Right lung (tissue), 5 donors: ENCODE measurements around the gene N4BP2L1. TPM values are rescaled to one million over a fixed set of nuclear protein-coding genes. Genes with fewer than 3 reads are reported as not detected.
"Not testable (repeated sequence)": the region's sequence is repeated elsewhere in the genome, so short reads cannot be mapped to it uniquely, and the experiment has no call there.

Experiments used
- DNase-seq, 2 donors: peaks; one replicate each; pipeline ENCODE4 v3.0.0-alpha.2; 2013
- polyA plus RNA-seq, 5 donors: library from polyadenylated mRNA; unstranded; fragments of 120-200 nt; gene quantifications; one replicate each; pipeline versions ENCODE4 v1.2.1 to v1.2.3, GENCODE V29; 2013; ENCODE audit warnings: inconsistent platforms in 1 of 5, low replicate concordance in 1 of 5; ENCODE audit not compliant: insufficient read length in 5 of 5, insufficient read depth in 1 of 5

Gene N4BP2L1
- polyA plus RNA-seq, 5 donors, result 23.4 to 51.4 (median 40.4) TPM

GRCh38 chr13:32407854-32408253 lies 20.1 kb downstream of the N4BP2L1 start:
- no peak for DNase-seq

DNA sequence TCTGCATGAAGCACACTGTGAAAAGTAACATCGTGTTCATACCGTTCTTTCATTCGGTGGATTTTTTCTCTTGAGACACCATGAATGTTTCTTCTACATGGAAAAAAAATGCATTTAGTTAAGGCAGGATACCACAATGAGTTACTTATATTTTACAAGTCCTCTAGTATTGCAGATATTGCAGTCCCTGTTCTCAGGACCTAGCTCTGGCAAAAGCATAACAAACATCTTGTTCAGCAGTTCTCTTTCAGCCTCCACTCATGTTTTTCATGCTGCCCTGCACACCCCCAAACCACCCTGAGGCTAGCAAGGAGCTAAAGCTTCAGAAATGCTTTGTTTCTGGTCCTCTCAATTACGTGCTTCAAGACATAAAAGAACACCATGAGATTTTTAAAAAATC lies 24.8 kb downstream of the N4BP2L1 start:
- DNase-seq, result no peak

DNA sequence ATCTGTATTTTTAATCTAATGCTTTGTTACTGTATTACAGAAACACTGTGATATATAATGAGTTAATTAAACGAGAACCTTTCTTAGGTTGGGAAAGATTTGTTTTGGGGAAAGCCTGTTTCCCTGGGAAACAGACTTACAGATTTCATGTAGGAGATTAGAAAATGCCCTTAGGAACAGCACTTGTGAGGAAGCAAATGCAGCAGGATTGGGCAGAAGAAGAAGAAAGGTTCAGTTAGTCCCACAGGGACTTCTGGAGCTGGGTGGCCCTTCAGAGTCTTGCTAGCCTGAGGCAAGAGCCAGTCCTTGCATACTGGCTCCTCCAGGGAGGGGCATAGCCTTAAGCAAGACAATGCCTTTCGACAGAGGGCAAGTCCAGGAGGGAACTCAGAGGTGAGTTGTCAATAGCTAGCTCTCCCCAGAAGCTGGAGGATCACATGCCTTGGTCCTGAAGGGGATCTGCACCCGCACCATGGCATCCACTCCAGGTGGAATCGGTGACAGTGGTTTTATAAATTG lies 36.8 kb downstream of the N4BP2L1 start:
- DNase-seq, result no peak

DNA sequence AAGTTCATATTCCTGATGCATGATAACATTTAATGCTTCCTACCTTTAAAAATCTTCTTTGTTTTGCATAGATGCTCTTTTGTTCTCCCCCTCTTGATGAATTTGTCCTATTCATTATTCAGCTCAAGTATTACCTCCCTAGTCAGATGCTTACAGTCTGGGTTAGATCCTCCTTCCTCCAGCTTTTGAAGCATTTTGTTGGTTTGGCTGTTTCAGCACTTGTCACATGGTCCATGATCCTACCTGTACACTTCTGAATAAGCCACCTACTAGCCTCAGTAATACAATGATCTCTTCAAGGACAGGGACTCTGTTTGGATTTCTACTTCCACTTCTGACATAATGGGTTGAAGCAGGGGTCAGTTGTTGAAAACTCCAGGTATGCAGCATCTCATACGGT lies 37.4 kb downstream of the N4BP2L1 start:
- DNase-seq, result no peak

GRCh38 chr13:32390048-32390447 lies 37.9 kb downstream of the N4BP2L1 start:
- DNase-seq, result no peak

- no peak for DNase-seq
These were observed 42.5 kb downstream of the N4BP2L1 start for GRCh38 chr13:32385410-32385809.

DNA sequence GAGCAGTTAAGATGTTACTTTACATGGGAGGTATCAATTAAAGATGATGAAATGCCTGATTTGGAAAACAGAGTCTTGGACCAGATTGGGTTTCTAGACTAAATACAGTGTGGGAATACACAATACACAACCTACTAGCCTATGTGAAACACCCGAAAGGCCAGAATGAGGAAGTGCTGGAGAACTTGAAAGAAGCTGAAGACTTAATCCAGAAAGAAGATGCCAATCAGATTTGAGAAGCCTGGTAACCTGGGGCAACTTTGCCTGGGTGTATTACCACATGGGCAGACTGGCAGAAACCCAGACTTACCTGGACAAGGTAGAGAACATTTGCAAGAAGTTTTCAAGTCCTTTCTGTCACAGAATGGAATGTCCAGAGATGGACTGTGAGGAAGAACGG lies 43.2 kb downstream of the N4BP2L1 start:
- no peak for DNase-seq

DNA sequence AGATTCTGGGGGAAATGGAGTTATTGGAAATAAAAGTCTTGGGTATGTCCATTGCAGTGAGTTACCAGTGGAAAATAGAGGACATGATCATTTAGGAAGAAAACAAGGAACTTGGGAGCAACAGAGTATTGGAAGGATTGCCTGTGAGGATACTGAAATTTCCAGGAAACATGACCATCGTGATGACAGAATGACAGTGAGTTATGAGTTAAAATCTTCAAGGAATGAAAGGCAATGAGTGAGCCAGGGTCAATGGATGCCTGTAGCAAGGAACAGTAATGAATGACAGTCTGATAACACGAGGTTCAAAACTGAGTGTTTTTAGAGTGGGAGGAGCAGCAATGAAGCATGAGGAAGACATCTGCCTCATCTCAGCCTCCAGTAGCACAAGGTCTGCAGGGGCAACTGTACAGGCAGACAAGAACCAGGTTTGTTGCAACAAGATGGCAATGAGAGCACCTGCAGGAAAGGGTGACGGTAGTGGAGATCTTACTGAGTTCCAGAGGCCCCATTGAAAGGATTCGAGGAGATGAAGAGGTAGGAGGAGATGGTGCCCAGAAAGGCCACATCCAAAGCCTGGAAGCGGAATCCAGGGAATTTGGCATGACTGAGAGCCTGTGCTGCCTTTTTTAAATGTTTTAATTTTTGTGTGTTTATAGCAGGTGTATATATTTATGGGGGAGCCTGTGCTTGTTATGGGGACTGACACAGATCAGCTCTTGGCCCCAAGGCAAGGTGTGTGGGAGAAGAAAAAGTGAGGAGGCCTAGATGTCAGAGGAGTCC lies 43.9 kb downstream of the N4BP2L1 start:
- no peak for DNase-seq

DNA sequence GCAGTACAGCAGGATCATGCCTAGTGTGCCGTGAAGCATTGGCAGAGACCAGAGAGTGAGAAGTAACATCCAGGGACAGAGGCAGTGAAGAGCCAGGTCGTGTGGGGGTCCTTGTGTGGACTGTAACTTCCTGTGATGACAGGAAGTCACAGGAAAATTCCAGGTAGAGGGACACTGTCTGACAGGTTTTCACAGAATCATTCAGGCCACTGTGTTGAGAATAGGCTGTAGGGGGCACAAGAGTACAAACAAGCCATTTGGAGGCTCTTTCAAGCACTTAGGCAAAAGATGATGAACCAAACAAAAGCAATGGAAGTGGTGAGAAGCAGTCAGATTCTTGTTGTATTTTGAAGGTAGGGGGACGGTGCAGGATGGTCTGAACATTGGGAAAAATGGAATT lies 46.4 kb downstream of the N4BP2L1 start:
- no peak for DNase-seq

DNA sequence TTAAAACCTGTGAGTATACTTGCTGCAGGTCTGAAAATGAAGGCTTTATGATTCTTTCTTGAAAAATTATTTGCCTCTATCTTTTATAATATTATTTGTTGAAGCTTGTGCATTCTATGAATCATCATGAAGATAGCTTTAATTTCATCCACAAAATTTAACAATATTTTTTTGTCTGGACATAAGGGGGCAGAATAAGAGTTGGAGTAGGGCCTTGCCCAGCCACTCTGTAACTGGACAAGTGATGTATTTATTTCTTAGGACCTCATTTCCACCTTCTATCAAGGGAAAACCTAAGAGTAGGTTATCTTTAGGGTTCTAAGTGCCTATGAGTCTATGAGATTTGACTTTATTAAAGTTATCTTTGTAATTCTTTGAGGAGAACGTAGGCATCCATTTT lies 49.9 kb downstream of the N4BP2L1 start:
- no peak for DNase-seq

DNA sequence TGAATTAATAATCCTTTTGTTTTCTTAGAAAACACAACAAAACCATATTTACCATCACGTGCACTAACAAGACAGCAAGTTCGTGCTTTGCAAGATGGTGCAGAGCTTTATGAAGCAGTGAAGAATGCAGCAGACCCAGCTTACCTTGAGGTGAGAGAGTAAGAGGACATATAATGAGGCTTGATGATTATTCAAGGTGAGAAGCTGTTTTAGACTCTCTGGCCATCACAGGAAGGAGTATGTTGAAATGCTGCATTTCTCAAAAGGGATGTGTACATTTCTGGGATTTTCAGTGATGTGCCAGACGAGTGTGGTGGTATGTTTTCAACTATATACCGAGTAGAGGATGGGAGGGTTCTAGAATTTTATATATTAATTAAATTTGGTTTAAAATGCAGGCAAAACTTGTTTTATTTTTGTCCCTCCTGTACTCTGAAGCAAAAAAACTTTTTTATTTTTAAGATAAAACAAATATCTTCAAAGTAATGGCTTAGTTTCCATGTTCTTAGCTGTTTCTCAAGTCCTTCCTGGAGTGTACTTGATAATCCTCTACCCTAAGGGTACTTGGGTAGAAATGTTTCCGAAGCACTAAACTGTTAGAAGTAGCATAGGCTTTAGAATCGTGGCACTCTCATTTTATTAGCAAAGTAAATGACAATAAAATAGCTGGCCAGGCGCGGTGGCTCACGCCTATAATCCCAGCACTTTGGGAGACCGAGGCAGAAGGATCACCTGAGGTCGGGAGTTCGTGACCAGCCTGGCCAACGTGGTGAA lies 51.1 kb downstream of the N4BP2L1 start:
- DNase-seq, result peak; percentile 26 to 37

GRCh38 chr13:32370805-32371204 lies 57.1 kb downstream of the N4BP2L1 start:
- DNase-seq, result no peak

DNA sequence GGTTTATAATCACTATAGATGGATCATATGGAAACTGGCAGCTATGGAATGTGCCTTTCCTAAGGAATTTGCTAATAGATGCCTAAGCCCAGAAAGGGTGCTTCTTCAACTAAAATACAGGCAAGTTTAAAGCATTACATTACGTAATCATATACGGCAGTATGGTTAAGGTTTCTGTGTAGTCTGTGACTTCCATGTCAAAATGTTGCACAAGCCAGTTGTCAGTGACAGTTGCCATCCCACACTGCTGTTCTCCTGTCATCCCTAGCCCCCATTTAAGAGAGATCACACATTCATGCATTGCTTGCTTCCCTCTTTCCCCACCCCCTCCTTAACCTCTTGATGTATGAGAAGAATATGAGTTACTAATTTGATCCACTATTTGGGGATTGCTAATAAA lies 65.4 kb downstream of the N4BP2L1 start:
- DNase-seq, result no peak

DNA sequence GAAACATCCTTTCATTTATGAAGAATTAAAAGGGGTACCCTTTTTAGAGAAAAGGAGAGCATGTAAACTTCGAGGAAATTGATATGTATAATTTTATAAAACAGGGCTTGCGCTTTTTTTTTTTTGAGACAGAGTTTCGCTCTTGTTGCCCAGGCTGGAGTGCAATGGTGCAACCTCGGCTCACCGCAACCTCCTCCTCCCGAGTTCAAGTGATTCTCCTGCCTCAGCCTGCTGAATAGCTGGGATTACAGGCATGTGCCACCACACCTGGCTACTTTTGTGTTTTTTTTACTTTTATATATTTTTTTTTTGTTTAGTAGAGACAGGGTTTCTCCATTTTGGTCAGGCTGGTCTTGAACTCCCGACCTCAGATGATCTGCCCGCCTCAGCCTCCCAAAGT lies 72.0 kb downstream of the N4BP2L1 start:
- not testable (repeated sequence) for DNase-seq

- DNase-seq, result no peak
These were observed 73.9 kb downstream of the N4BP2L1 start for GRCh38 chr13:32354040-32354439.

- not testable (repeated sequence) for DNase-seq
These were observed 77.0 kb downstream of the N4BP2L1 start for GRCh38 chr13:32350839-32351441.

Other genes starting within 250 kb of the N4BP2L1 start
- gene ZAR1L, start 112.8 kb downstream of the N4BP2L1 start, polyA plus RNA-seq, result not detected
- 10 to 100 TPM in 2 of 5 donors, 1 to 10 TPM in 3; 6.5 to 13.5 (median 9.3) TPM for gene BRCA2, start 112.6 kb downstream of the N4BP2L1 start, polyA plus RNA-seq
- 100 to 1,000 TPM; 142 to 294 (median 256) TPM for gene N4BP2L2, start 110.7 kb upstream of the N4BP2L1 start, polyA plus RNA-seq
- gene PDS5B, start 158.3 kb upstream of the N4BP2L1 start, polyA plus RNA-seq, result 10 to 100 TPM; 50.6 to 79.5 (median 65.4) TPM